ENCODE results near the gene RASGRF1. TPM values are rescaled to one million over a fixed set of nuclear protein-coding genes. Genes with fewer than 3 reads are reported as not detected.

Gene RASGRF1
- total RNA-seq, 1 experiment from 2014 or later = 0.24 TPM

DNA sequence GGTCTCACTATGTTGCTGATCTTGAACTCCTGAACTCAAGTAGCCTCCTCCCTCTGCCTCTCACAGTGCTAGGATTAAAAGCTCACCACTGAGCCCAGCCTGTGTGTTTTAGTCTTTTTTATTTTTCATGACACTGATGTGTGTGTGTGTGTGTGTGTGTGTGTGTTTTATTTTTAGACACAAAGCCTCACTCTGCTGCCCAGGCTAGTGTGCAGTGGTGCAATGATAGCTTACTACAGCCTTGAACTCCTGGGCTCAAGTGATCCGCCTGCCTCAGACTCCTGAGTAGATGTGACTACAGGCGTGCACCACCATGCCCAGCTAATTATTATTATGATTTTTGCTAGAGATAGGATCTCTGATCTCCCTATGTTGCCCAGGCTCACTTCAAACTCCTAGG, 122.5 kb downstream of the RASGRF1 start:
- Histone ChIP-seq H3K27ac (no peak overlapping the region), H3K27me3 (replicated peaks) (no peaks in the 10 kb centered on the region; the same call in 1 of the 2 replicates), H3K4me3 (no peak overlapping the region), H3K9me3 (replicated peaks) (no peaks in the 10 kb centered on the region), H3K4me1 (replicated peaks) (no peaks in the 10 kb centered on the region), H3K36me3 (no peaks in the 10 kb centered on the region)
- no peak for DNase-seq (ENCODE audit: low read depth in 1 of 2, low spot score in 2 of 2)

DNA sequence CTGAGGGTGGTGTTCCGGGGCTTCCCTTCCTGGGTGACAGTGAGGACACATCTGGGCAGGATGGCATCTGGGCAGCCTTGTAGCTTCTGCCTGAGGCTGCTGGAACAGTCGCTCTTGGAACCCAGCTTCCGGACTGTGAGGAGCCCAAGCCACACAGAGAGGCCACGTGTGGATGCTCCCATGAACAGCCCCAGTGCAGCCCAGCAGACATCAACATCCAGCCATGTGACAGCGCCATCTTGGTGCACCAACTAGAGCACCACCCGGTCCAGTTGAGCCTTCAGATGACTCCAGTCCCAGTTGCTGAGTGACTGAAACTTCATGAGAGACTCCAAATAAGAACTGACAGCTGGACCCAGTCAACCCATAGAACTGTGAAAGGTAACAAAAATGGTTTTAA, 130.3 kb downstream of the RASGRF1 start:
- DNase-seq (ENCODE audit: low read depth in 1 of 2, low spot score in 2 of 2) = no peak
- Histone ChIP-seq H3K4me1 (replicated peaks) (no peaks in the 10 kb centered on the region), H3K36me3 (no peaks in the 10 kb centered on the region), H3K4me3 (no peak overlapping the region), H3K9me3 (replicated peaks) (no peaks in the 10 kb centered on the region), H3K27me3 (replicated peaks) (no peaks in the 10 kb centered on the region; the same call in 1 of the 2 replicates), H3K27ac (no peak overlapping the region)

DNA sequence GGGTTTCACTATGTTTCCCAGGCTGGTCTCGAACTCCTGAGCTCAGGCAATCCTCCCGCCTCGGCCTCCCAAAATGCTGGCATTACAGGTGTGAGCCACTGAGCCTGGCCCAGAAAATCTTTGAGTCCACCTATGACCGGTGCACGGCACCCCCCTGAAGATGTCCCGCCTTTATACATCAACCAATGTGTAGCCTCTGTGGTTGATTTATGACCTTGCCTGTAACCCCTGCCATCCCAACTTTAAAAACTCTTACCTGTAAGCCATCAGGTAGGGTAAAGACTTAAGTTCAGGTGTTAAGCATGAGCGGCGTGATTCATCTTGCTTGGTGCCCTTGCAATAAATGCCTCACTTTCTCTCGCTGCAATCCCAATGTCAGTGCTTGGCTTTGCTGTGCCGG, 131.2 kb downstream of the RASGRF1 start:
- H3K4me3 ChIP-seq = no peak overlapping the region
- no peaks in the 10 kb centered on the region for H3K4me1 ChIP-seq (replicated peaks)
- no peaks in the 10 kb centered on the region for H3K9me3 ChIP-seq (replicated peaks)
- no peak for DNase-seq (ENCODE audit: low read depth in 1 of 2, low spot score in 2 of 2)
- no peaks in the 10 kb centered on the region for H3K36me3 ChIP-seq
- no peaks in the 10 kb centered on the region; the same call in 1 of the 2 replicates for H3K27me3 ChIP-seq (replicated peaks)
- no peak overlapping the region for H3K27ac ChIP-seq

DNA sequence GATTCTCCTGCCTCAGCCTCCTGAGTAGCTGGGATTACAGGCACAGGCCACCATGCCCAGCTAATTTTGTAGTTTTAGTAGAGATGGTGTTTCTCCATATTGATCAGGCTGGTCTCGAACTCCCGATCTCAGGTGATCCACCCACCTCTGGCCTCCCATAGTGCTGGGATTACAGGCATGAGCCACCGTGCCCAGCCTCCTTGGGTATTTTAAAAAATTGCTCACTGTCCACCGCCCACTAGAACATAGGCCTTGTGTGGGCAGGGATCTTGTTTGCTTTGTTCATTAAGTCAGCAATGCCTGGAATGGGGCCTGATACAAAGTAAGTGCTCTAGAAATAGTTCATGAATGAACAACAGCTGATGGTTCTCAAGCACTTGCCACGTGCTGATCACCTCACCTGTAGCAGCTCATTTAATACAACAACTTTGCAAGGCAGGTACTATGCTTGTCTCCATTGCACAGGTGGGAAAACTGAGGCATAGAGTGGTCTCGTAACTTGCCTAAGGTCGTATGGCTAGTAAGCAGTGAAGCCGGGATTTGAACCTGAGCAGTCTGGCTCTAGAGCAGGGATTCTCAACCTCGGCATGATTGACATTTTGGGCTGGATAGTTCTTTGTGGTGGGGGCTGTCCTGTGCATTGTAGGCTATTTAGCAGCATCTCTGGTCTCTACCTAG, 133.0 kb downstream of the RASGRF1 start:
- H3K27me3 ChIP-seq (replicated peaks) = no peaks in the 10 kb centered on the region; the same call in 1 of the 2 replicates
- no peaks in the 10 kb centered on the region for H3K36me3 ChIP-seq
- no peak overlapping the region for H3K4me3 ChIP-seq
- no peak overlapping the region for H3K27ac ChIP-seq
- no peak for DNase-seq (ENCODE audit: low read depth in 1 of 2, low spot score in 2 of 2)
- no peaks in the 10 kb centered on the region for H3K9me3 ChIP-seq (replicated peaks)
- H3K4me1 ChIP-seq (replicated peaks) = no peaks in the 10 kb centered on the region

DNA sequence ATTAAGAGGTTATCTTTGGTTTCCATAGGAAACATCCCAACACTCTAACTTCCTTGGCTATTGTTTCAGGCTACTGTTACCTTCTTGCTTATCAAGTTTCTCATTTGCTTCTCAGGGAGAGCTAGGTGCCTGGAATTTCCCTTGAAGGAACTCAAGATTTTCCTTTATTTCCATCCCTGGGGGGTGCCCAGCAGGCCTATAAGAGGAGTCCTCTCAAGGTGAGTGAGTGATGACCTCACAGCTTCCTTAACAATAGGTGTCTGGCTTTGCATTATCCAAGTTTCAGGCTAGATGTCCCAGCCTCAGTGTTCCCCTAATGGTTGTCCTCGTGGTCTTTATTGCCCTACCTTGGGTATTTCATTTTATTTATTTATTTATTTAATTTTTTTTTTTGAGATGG, 133.6 kb downstream of the RASGRF1 start:
- no peak overlapping the region for H3K27ac ChIP-seq
- no peaks in the 10 kb centered on the region for H3K27me3 ChIP-seq (replicated peaks)
- H3K36me3 ChIP-seq = no peaks in the 10 kb centered on the region
- H3K9me3 ChIP-seq (replicated peaks) = no peaks in the 10 kb centered on the region
- no peak for DNase-seq (ENCODE audit: low read depth in 1 of 2, low spot score in 2 of 2)
- 0 out of 2 replicates have a peak, but pooled peaks cover under 1% of the 10 kb centered on the region for H3K4me1 ChIP-seq (replicated peaks)
- H3K4me3 ChIP-seq = no peak overlapping the region

DNA sequence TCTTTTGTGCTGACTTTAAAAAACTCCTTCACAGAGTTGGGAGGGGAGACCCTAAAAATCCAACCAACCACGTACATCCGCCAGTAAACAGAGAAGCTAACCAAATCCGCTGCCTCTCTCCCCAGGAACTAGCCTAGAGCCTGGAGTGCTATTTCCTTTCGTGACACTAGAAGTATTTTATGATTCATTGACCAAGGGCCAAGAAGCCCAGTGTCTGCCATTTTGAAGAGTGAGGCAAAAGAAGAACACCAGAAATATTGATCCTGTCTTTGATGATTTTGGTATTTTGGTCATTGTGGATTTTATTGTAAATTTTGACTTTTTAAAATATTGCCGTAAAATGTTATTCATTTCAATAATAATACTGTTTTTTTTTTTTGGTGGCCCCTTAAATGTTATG, 135.2 kb downstream of the RASGRF1 start:
- DNase-seq (ENCODE audit: low read depth in 1 of 2, low spot score in 2 of 2) = no peak
- Histone ChIP-seq H3K27me3 (replicated peaks) (no peaks in the 10 kb centered on the region), H3K9me3 (replicated peaks) (no peaks in the 10 kb centered on the region), H3K4me1 (replicated peaks) (0 out of 2 replicates have a peak, but pooled peaks cover 4% of the 10 kb centered on the region), H3K36me3 (no peaks in the 10 kb centered on the region), H3K4me3 (no peak overlapping the region), H3K27ac (no peak overlapping the region)

DNA sequence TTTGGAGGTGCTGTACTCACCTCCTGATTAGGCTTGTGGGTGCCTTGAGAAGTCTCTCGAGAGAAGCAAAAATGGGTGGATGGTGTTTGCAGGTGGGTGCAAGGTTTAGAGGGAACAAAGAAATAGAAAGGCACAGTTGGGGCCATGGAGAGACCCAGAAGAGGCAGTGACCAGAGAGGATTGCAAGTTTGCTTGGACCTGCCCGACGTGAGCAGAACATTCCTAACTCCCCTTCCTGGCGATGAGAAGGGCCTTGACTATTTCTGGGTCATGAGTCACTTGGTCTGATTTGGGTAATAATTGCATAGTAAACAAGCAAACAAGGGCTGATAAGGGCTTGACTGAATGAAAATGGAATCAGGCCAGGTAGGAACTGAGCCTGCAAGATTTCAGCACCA, 138.7 kb downstream of the RASGRF1 start:
- Histone ChIP-seq H3K36me3 (no peaks in the 10 kb centered on the region), H3K4me1 (replicated peaks) (0 out of 2 replicates have a peak, but pooled peaks cover 4% of the 10 kb centered on the region), H3K4me3 (no peak overlapping the region), H3K27me3 (replicated peaks) (no peaks in the 10 kb centered on the region), H3K9me3 (replicated peaks) (no peaks in the 10 kb centered on the region), H3K27ac (no peak overlapping the region)
- DNase-seq (ENCODE audit: low read depth in 1 of 2, low spot score in 2 of 2) = no peak

DNA sequence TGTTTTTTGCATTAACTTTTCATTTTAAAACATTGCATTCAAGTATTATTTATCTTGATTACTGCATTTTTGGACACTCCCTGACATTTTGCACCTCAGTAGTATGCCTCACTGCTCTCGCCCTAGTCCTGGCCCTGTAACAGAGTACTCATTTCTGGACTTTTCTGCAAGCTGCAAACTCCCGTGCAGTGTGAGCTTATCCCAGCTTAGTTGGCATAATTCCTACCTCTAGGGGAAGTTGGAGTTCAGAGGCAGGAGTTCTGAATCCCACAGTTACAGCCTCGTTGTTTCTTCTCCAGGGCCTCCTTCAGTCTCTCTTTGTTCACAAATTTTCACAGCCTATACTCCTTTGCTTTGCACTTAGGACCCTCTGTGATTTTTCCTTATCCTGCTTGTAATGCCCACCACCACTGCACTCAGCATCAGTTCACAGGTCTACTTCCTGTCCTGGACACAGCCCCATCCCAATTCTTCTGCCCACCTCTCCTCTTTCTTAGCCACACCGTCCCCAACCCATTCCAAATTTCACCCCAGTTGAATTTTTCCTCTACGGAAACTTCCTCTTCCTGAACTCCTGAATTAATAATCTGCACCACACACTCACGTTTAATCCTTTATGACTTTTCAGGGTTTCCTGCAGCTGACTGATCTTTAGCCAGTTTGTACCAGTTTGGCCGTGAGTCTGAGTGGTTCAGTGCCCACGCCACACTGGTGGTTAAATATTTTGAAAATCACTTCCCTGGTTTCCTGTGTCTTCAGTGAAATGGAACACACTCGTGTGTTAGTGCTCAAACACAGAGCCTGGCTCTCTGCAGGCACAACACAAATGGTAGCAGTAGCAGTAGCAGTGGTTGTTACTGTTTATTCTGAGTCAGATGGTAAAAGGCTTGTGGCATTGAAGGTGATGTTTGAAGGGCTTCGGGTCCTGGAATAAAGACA, 139.4 kb downstream of the RASGRF1 start:
- H3K27ac ChIP-seq = no peak overlapping the region
- H3K4me1 ChIP-seq (replicated peaks) = 0 out of 2 replicates have a peak, but pooled peaks cover 4% of the 10 kb centered on the region
- no peak overlapping the region for H3K4me3 ChIP-seq
- H3K36me3 ChIP-seq = no peaks in the 10 kb centered on the region
- no peak for DNase-seq (ENCODE audit: low read depth in 1 of 2, low spot score in 2 of 2)
- H3K27me3 ChIP-seq (replicated peaks) = no peaks in the 10 kb centered on the region
- no peaks in the 10 kb centered on the region for H3K9me3 ChIP-seq (replicated peaks)

DNA sequence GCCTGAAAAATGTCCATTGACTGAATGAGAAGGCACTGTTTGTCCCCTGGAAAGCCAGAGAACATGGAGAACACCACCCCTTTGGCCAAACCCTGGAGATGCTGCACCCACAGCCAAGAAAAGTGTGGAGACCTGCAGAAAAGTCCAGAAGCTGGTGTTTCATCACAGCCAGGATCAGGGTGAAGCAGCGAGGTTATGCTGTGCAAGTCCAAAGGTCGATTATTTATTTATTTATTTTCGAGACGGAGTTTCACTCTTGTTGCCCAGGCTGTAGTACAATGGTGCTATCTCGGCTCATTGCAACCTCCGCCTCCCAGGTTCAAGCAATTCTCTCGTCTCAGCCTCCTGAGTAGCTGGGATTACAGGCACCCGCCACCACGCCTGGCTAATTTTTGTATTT, 140.2 kb downstream of the RASGRF1 start:
- Histone ChIP-seq H3K4me1 (replicated peaks) (0 out of 2 replicates have a peak, but pooled peaks cover 4% of the 10 kb centered on the region), H3K27me3 (replicated peaks) (no peaks in the 10 kb centered on the region), H3K36me3 (no peaks in the 10 kb centered on the region), H3K27ac (no peak overlapping the region), H3K4me3 (no peak overlapping the region), H3K9me3 (replicated peaks) (no peaks in the 10 kb centered on the region)
- no peak for DNase-seq (ENCODE audit: low read depth in 1 of 2, low spot score in 2 of 2)

DNA sequence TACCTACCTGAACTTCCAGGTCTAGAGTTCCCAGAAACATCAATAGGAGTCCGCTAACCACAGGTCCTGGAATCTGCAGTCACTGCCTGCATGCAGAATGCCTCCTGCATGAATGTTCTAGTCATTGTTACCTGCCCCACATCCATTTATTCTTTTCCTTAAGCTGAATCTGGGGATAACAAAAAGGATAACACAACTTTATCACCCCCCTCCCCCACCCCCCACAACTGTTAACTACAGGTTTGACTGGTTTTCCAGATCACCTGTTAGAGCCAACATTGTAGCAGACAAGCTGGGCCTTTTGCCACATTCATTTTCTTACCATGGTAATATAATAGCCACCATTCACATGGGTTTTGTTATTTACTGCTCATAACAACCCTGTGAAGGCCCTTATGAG, 141.1 kb downstream of the RASGRF1 start:
- H3K27ac ChIP-seq = no peak overlapping the region
- H3K36me3 ChIP-seq = no peaks in the 10 kb centered on the region
- H3K27me3 ChIP-seq (replicated peaks) = peaks cover 7% of the 10 kb centered on the region
- no peak for DNase-seq (ENCODE audit: low read depth in 1 of 2, low spot score in 2 of 2)
- H3K4me3 ChIP-seq = no peak overlapping the region
- H3K9me3 ChIP-seq (replicated peaks) = no peaks in the 10 kb centered on the region
- H3K4me1 ChIP-seq (replicated peaks) = 0 out of 2 replicates have a peak, but pooled peaks cover 8% of the 10 kb centered on the region

DNA sequence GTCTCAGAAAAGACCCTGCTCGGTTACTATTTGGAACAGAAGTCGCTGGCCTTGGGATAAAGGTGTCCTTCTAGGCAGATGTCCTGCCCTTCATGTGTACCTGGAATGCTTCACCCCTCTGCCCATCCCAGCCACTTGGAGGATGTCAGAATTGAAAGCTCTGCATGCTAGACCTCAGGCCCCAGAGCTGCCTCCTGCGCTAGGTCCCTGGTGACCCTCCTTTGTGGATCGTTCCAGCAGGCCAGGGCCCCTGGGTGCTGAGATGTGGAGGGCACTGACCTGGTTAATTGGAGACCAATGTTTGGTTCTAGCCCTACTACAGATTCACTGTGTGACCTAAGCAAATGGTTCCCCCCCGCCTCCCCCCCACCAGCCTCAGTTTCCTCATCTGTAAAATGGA, 143.1 kb downstream of the RASGRF1 start:
- H3K36me3 ChIP-seq = no peaks in the 10 kb centered on the region

DNA sequence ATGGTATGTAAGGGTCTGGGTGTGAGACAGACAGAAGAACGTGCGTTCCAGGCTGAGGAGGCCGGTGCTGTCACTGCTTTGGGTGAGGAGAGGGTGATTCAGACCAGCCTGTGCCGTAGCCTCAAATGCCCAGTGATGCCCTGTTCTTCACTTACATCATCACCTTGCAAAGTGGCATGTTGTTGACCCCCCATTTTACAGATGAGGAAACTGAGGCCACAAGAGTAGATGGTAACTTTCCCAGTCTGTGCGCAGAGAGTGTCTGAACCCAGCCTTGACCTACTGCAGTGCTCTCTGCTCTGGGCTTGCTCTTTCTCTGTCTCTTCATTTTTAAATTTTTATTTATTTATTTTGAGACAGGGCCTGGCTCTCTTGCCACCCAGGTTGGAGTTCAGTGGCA, 144.1 kb downstream of the RASGRF1 start:
- peaks cover 8% of the 10 kb centered on the region for H3K27me3 ChIP-seq (replicated peaks)
- DNase-seq (ENCODE audit: low read depth in 1 of 2, low spot score in 2 of 2) = no peak
- H3K27ac ChIP-seq = no peak overlapping the region
- H3K9me3 ChIP-seq (replicated peaks) = no peaks in the 10 kb centered on the region
- no peak overlapping the region for H3K4me3 ChIP-seq
- 0 out of 2 replicates have a peak, but pooled peaks cover 3% of the 10 kb centered on the region for H3K4me1 ChIP-seq (replicated peaks)
- no peaks in the 10 kb centered on the region for H3K36me3 ChIP-seq

More for the DNA sequence above, 143.1 kb downstream of the RASGRF1 start:
- Histone ChIP-seq H3K9me3 (replicated peaks) (no peaks in the 10 kb centered on the region), H3K27ac (no peak overlapping the region), H3K4me1 (replicated peaks) (0 out of 2 replicates have a peak, but pooled peaks cover 8% of the 10 kb centered on the region), H3K27me3 (replicated peaks) (peaks cover 8% of the 10 kb centered on the region), H3K4me3 (no peak overlapping the region)
- DNase-seq (ENCODE audit: low read depth in 1 of 2, low spot score in 2 of 2) = no peak

DNA sequence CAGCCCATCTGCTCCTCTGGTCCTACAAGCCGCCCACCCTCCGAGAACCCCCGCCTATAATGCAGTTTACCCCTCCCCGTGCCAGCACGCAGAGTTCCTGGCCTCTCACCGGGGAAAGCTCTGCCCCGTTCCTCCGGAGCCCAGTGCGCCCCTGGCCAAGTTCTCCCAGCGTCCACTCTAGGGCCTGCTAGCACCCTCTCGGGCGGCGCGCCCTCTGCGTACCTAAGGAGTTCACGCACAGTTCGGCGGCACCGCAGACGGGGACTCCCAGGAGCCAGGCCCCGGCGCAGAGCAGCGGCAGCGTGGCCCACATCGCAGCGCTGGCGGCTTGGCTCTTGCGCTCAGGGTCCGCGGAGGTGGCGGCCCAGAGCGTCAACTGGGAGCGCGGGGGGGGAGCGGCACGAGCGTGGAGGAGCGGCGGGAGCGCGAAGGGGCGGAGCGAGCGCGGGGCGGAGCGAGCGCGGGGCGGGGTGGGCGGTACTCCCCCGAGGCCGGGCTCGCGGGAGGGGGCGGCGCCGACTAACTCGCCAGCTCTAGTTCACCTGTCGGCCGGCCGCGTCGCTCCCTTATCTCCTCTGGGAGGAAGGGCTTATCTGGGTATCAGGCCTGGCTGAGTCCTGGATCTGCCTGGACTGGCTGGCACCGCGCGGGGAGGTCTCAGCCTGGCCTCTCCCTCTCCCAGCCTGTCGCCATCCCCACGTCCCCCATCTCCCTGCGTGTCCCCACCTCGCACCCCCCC, 145.7 kb downstream of the RASGRF1 start, which contains the start of gene CTSH:
Gene CTSH, minus strand, starts transcription at position 378 of the 739 bp plus-strand sequence. Its CDS starts 65 bp downstream, at position 313.
- H3K9me3 ChIP-seq (replicated peaks) = no peaks in the 10 kb centered on the region
- 0 out of 2 replicates have a peak, but pooled peaks cover 3% of the 10 kb centered on the region for H3K4me1 ChIP-seq (replicated peaks)
- DNase-seq (ENCODE audit: low read depth in 1 of 2, low spot score in 2 of 2) = no peak
- H3K27ac ChIP-seq = no peak within 1 kb of the TSS
- peaks cover 8% of the 10 kb centered on the region for H3K27me3 ChIP-seq (replicated peaks)
- no peaks in the 10 kb centered on the region for H3K36me3 ChIP-seq
- H3K4me3 ChIP-seq = no peak within 1 kb of the TSS

Measured in SJSA1 (cell line).